NT2/D1 (cell line): ENCODE measurements around the gene DIAPH3.

Source experiments
- DNase-seq: peaks from one replicate; pipeline ENCODE4 v3.0.0-alpha.2; 2011; ENCODE audit warnings: low read depth, low spot score
- H3K27me3 ChIP-seq: 2 replicates; pipeline ENCODE4 v1.6.0; 2011; ENCODE audit warnings: mild to moderate bottlenecking; ENCODE audit not compliant: insufficient read length, insufficient read depth
- H3K36me3 ChIP-seq: 2 replicates; pipeline ENCODE4 v1.6.1; 2011; ENCODE audit warnings: mild to moderate bottlenecking, low read length, mixed read lengths; ENCODE audit not compliant: insufficient read depth, insufficient read length
- H3K4me1 ChIP-seq: 2 replicates; pipeline ENCODE4 v1.5.1; 2011; ENCODE audit not compliant: insufficient read depth, insufficient read length
- H3K4me3 ChIP-seq: 2 replicates; pipeline ENCODE4 v1.5.1; 2011; ENCODE audit warnings: low read depth; ENCODE audit not compliant: insufficient read length
- H3K9ac ChIP-seq: 2 replicates; pipeline ENCODE4 v1.6.0; 2011; ENCODE audit warnings: low read depth; ENCODE audit not compliant: insufficient read length
- H3K9me3 ChIP-seq: 2 replicates; pipeline ENCODE4 v1.5.1; 2011; ENCODE audit warnings: mild to moderate bottlenecking, low read length; ENCODE audit not compliant: insufficient read depth
- SUZ12 ChIP-seq: IDR thresholded peaks from 2 replicates; pipeline ENCODE4 v1.6.1; 2011; ENCODE audit not compliant: insufficient read length, insufficient read depth; ENCODE audit errors: extremely low read depth
- YY1 ChIP-seq: IDR thresholded peaks from 2 replicates; pipeline ENCODE4 v1.6.1; 2011; ENCODE audit not compliant: insufficient read length, insufficient read depth
- ZNF274 ChIP-seq: IDR thresholded peaks from 2 replicates; pipeline ENCODE4 v1.6.1; 2011; ENCODE audit warnings: mild to moderate bottlenecking, low read depth, low read length

Gene DIAPH3

GRCh38 chr13:60112771-60113170 lies 51.0 kb downstream of the DIAPH3 start:
- Histone ChIP-seq H3K36me3 (peaks cover 5% of the 10 kb centered on the region), H3K27me3 (no peaks in the 10 kb centered on the region), H3K4me3 (no peak overlapping the region), H3K9me3 (no peaks in the 10 kb centered on the region), H3K4me1 (no peaks in the 10 kb centered on the region), H3K9ac (no peak overlapping the region)
- TF ChIP-seq ZNF274 (no peak), YY1 (no peak), SUZ12 (no peak)
- no peak for DNase-seq

GRCh38 chr13:60111691-60112090 lies 52.0 kb downstream of the DIAPH3 start:
- Histone ChIP-seq H3K36me3 (peaks cover 5% of the 10 kb centered on the region), H3K27me3 (no peaks in the 10 kb centered on the region), H3K4me3 (no peak overlapping the region), H3K9ac (no peak overlapping the region), H3K4me1 (no peaks in the 10 kb centered on the region), H3K9me3 (no peaks in the 10 kb centered on the region)
- no peak for DNase-seq
- TF ChIP-seq YY1 (no peak), SUZ12 (no peak), ZNF274 (no peak)

- TF ChIP-seq YY1 = no peak
- TF ChIP-seq ZNF274 = no peak
- no peak for TF ChIP-seq SUZ12
- no peak for DNase-seq
- H3K27me3 ChIP-seq = no peaks in the 10 kb centered on the region
- no peaks in the 10 kb centered on the region for H3K9me3 ChIP-seq
- H3K36me3 ChIP-seq = peaks cover 5% of the 10 kb centered on the region
- no peak overlapping the region for H3K9ac ChIP-seq
- H3K4me1 ChIP-seq = no peaks in the 10 kb centered on the region
- no peak overlapping the region for H3K4me3 ChIP-seq
Measured at GRCh38 chr13:60109285-60109684, 54.4 kb downstream of the DIAPH3 start.

- H3K27me3 ChIP-seq = no peaks in the 10 kb centered on the region
- no peak for TF ChIP-seq YY1
- TF ChIP-seq SUZ12 = no peak
- TF ChIP-seq ZNF274 = no peak
- DNase-seq = no peak
- H3K4me3 ChIP-seq = no peak overlapping the region
- H3K4me1 ChIP-seq = no peaks in the 10 kb centered on the region
- H3K9ac ChIP-seq = no peak overlapping the region
- peaks cover 5% of the 10 kb centered on the region for H3K36me3 ChIP-seq
- H3K9me3 ChIP-seq = no peaks in the 10 kb centered on the region
Measured at GRCh38 chr13:60108589-60108988, 55.1 kb downstream of the DIAPH3 start.

GRCh38 chr13:60099631-60100420 lies 63.9 kb downstream of the DIAPH3 start:
- Histone ChIP-seq H3K9ac (no peak overlapping the region), H3K27me3 (no peaks in the 10 kb centered on the region), H3K4me3 (no peak overlapping the region), H3K9me3 (no peaks in the 10 kb centered on the region), H3K36me3 (no peaks in the 10 kb centered on the region), H3K4me1 (no peaks in the 10 kb centered on the region)
- TF ChIP-seq SUZ12 = no peak
- DNase-seq = no peak

GRCh38 chr13:60095300-60095699 lies 68.4 kb downstream of the DIAPH3 start:
- H3K4me3 ChIP-seq = no peak overlapping the region
- no peaks in the 10 kb centered on the region for H3K27me3 ChIP-seq
- H3K4me1 ChIP-seq = no peaks in the 10 kb centered on the region
- H3K9me3 ChIP-seq = no peaks in the 10 kb centered on the region
- TF ChIP-seq ZNF274 (no peak), SUZ12 (no peak), YY1 (no peak)
- H3K9ac ChIP-seq = no peak overlapping the region
- DNase-seq = no peak
- H3K36me3 ChIP-seq = no peaks in the 10 kb centered on the region

- Histone ChIP-seq H3K9ac (no peak overlapping the region), H3K9me3 (no peaks in the 10 kb centered on the region), H3K36me3 (peaks cover 3% of the 10 kb centered on the region), H3K4me1 (no peaks in the 10 kb centered on the region), H3K27me3 (no peaks in the 10 kb centered on the region), H3K4me3 (no peak overlapping the region)
- DNase-seq = no peak
- TF ChIP-seq YY1 = no peak
- no peak for TF ChIP-seq SUZ12
- no peak for TF ChIP-seq ZNF274
Measured at GRCh38 chr13:60094385-60095088, 69.2 kb downstream of the DIAPH3 start.
